HS-27A (cell line): ENCODE measurements around the gene KCNQ1.

ENCODE experiments used
- DNase-seq: peaks from one replicate; pipeline ENCODE4 v3.0.0-alpha.2; 2012; ENCODE audit warnings: low read depth, missing footprints

Gene KCNQ1

DNA sequence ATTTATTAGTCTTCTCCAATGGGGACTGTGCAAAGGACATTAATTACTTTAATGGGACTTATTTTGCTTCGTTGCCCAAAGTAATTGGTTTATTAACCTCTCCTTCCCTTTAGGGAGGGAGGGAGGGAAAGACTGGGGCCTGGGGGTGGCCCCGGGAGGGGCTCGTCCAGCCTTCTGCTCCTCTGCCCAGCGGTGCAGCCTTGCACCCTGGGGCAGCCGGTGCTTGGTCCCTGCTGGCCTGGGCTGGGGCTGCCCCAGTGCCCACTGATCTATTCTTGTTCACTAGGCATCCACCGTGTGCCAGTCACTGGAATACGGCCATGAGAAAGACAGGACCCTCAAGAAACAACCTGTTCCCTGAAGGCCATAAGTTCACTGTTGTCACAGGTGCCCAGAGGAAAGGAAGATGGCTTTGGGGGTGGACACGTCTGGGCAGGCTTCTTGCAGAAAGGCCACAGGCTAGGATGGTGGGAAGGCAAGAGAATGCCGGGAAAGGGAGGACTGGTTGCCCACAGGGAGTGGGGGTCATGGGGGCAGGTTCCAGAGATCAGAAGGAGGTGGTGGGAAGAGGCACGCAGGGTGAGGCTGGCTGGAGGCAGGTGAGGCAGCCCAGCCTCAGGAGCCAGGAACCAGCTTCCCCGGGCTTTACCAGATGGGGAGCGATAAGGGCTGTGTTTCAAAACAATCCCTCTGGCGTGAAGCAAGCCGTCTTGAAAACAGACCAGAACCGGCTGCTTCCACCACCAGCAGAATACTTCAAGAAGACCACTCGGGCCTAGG lies 302.6 kb downstream of the KCNQ1 start:
- no peak for DNase-seq

DNA sequence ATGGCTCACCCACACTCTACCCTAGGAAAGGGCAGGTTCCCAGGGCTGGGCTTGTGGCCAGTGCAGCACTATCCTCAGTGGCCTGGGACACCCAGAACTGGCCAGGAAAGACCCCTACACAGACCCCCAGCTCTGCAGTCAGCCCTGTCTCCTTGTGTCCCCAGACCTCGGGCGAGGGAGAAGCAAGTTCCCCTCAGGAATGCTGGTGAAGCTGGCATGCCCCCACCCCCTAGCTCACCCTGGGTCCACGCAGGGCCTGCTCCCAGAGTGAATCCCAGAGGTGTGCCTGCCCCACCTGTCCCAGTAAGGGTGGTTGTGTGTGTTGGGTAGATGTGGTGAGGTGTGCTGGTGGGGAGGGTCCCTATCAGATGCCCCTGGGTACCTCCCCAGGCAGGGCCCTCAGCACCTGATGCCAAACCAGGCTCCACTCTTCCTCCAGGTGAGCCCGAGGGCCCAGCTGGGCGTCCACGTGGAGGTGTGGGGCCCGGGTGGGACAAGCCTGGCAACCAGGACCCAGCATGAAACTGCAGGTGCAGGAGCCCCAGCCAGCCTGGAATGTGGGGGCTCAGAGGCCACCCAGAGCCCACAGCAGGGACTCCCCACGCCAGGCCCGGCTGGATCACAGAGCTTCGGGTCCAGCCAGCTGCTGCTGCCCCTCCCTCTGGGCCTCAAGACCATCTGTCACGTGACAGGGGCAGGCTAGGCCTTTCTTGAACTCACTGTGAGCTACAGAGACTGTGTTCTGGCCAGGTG lies 303.4 kb downstream of the KCNQ1 start:
- DNase-seq: no peak

DNA sequence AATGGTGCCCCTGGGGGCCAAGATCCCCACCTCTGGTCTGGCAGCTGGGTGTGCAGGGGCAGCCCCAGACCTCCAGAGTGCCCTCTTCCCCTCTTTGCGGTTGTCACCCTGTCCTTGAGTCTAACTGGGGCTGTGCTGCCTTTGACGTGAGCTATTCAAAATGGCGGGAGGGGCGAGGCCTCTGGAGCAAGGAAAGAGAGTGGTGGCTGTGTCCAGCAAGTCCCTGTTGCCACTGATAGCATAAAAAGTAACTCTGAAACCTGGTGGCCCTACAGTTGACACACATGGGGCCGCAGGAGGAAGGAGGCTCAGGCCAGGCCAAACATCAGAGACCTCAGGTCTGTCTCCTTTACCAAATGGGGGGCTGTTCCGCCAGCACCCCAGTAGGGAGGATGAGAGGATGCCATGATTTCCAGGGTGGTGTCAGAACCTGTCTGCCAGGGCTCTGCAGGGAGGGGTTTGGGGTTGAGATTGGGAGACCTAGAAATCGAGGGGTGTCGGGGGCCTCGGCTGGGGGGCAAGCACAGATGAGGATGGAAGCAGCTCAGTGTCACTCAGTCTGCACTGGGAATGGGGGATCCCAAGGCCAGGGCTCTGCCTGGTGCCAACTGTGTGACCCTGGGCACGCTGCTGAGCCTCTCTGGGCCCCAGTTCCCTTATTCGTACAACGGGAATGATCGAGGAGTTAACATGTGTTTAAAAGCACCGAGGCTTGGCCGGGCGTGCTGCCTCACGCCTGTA lies 304.2 kb downstream of the KCNQ1 start:
- no peak for DNase-seq

DNA sequence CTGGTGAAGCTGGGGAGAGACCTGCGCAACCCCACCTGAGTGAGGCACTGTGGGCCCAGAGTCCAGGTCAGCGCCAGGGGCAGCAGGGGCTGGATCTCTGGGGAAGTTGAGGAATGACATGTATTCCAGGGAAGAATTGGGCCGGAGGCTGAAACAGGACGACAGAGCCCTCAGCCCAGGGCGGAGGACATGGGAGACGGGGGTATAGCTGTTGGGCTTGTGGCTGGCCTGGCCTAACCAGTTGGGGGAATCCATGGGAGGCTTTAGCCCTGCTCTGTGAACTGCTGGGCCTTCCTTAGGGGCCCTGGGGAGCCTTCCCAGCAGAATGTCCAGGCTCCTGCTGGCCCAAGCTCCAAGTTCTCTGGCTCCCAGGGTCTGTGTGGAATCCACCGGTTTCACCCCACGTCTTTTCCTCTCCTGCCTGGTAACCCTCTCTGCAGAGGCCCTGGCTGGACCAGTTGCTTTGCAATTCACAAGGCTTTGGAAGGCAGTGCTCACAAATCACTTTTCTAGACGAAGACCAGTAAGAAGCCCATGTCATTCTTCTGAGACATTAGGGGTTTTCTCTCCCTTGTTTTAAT lies 305.4 kb downstream of the KCNQ1 start:
- no peak for DNase-seq

- DNase-seq: no peak
These were observed 306.1 kb downstream of the KCNQ1 start for GRCh38 chr11:2750682-2751522.

DNA sequence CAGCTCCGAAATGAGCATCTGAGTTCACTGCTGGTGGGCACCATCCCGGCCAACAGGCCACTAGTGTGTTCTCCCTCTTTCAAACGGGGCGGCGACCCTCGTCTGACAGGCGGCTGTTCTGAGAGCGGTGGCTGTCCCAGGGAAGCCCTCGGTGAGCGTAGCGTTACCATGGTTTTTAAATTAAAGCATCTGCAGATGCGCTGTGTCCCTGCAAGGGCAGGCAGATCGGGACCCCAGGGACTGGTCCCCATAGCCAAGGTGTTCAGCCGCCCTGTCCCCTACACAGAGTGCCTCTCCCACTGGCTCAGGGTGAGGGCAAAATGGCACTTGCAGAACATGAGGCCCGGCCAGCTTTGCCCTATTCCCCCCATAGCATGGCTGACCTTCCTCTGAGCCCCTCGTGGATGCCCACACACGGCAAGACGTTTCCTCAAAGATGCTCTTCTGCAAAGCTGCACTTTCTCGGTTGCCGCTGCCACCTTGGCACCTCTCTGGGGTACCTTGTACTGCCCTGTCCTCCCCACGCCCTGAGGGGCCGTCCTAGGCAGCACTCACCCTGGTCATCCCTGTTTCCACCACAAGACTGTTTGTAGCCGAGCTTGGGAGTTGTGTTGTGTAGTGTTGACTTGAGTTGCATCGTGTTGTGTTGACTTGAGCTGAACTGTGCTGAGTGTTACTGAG lies 306.9 kb downstream of the KCNQ1 start:
- no peak for DNase-seq

GRCh38 chr11:2752204-2752770 lies 307.5 kb downstream of the KCNQ1 start:
- no peak for DNase-seq

DNA sequence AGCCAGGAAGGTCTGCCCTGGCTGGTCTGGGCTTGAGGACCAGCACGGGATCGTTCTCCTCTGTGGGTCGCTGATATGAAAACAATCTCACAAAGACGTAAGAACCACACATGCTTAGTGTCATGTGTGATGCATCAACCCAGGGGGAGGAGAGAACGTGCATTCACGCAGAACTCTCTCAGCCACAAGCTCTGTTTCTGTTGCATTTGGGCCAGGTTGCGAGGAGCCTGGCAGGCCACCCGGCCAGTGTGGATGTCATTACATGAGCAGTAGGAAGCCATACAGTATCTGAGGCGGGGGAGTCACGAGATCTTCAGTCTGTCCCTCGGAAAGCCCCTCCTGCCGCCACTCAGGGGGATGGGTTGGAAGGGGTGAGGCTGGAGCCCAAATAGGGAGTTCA lies 308.1 kb downstream of the KCNQ1 start:
- DNase-seq: no peak

DNA sequence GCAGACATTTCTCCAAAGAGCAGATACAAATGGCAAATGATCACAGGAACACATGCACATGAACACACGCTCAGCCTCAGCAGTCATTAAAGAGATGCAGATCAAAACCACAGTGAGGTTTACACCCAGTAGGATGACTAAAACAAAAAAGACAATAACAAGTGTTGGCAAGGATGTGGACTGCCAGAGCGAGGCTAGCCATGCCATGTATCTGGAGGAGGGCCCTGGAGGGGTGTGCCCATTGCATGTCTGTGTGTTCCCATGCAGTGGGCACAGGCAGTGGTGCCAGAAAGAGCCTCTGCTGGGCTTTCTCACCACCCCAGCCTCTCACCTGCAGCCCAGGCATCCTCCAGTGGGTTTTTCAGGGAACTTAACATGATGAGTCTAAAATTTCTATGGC lies 309.2 kb downstream of the KCNQ1 start:
- DNase-seq: no peak

DNA sequence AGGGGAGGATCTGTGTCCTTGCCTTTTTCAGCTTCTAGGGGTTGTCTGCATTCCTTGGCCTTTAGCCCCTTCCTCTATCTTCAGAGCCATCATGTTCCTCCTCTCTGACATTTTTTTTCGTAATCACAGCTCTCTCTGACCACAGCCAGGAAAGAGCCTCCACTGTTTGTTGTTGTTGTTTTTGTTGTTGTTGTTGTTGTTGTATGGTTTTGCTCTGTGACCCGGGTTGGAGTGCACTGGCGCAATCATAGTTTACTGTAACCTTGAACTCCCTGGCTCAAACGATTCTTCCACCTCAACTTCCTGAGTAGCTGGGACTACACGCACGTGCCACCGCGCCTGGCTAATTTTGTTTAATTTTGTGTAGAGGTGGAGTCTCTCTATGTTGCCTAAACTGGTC lies 310.3 kb downstream of the KCNQ1 start:
- DNase-seq: no peak

DNA sequence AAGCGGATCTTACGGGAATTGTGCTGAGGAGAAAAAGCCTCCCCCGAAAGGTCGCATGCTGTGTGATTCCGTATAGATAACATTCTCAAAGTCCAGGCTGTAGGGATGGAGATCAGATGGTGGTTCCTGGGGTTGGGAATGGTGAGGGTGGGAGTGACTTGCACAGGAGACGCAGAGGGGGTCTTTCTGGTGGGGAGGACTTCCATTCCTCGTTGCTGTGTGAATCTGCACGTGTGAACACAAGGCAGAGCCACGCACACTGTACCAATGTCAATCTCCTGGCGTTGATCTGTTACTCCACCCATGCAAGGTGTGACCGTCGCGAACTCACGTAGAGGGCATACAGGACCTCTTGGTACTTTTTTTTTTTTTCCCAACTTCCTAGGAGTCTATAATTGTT lies 313.9 kb downstream of the KCNQ1 start:
- no peak for DNase-seq

- DNase-seq: no peak
These were observed 314.7 kb downstream of the KCNQ1 start for GRCh38 chr11:2759228-2760195.

DNA sequence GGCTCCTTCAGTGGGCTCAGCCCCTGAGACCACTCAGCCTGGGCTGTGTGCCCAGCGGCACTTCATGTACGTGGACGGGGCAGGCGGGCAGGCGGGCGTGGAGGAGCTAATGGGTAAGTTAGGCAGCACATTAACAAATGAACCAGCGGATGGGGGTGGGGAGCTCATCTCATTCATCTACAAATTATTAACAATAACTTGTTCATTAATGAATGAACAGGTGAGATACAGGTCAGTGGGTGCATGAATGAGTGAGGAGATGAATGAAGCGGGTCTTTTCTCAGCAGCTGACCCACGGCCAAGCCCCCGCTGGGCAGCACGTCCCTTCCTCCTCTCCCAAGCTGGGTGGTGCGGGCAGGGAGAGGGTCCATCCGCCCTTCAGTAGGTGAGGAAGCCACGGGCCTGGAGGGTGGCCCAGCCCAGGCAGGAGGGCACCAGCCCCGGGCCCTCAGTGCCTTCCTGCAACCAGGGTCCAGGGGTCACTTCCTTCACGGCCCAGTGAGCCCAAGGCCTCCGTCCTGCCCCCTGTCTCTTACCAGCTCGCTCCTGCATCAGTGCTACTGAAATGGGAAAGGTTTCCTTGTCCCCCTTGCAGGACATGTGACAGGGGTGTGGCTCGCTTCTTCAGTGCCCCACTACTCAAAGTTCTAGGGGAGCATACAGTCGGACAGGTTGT lies 315.5 kb downstream of the KCNQ1 start:
- DNase-seq: no peak

DNA sequence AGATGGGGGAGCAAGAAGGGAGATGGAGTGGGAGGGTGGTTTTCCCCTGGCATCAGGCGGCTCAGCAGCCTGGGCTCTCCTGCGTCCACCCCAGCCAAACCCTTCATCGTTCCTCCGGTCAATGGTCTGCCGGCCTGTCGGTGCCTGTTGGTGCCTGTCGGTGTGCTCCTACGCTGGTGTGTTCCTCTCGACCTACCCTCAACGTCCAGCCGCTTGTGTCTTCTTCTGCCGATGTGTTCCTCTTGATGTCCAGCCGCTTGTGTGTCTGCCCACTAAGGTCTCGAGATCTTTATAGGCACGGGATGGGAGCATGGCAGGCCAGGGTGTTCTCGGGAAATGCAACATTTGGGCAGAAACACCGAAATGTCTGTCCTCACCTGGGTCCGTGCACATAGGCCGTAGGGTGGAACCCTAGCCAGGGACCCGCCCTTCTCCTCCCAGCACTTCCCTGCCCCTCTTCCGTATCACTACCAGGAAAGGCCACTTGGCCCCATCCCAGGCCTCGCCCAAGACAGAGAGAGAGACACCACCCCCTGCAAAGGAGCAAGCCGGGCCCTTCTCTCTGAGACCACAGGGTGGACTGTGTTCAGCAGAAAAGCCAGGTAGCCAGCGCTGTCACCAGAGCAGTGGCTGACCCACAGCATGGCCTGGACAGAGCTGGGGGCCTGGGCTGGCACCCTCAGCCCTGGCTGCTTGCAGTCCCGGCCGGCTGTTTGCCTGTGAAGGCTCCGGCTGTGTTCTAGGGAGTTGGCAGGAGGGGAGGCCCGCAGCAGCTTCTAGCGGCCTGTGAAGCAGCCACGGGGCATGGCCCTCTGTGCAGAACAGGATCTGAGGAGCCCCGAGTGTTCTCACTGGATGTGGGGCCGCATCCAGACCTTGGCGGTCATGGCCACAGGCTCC lies 316.6 kb downstream of the KCNQ1 start:
- DNase-seq: no peak

DNA sequence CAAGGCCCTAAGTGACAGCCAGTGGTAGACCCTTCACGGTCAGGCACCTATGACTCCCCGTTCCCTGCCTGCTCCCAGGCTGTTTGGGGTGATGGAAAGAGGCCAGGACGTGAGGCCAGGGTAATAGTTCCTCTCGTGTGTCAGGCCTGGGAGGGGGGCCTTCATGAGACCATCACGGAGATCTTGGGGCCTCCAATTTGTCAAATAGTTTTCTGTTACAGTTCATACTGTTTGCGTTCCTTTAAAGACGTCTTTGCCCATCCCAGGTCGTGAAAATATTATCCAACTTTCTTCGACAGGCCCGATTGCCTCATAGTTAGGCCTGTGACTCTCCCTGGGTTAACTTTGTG lies 317.2 kb downstream of the KCNQ1 start:
- no peak for DNase-seq

- DNase-seq: no peak
These were observed 317.6 kb downstream of the KCNQ1 start for GRCh38 chr11:2762451-2762850.

GRCh38 chr11:2763984-2764383 lies 319.2 kb downstream of the KCNQ1 start:
- DNase-seq: no peak

GRCh38 chr11:2765491-2765890 lies 320.7 kb downstream of the KCNQ1 start:
- no peak for DNase-seq
